GM23338 (cell line): ENCODE data around the gene REEP5. TPM values are rescaled to one million over a fixed set of nuclear protein-coding genes. Genes with fewer than 3 reads are reported as not detected.

ENCODE experiments used
- ATAC-seq: fragments of 200-7000 bp; cut with Tn5 transposase; 3 replicates; pipeline ENCODE4 v1.9.1; 2020
- DNase-seq: peaks from one replicate; pipeline ENCODE4 v3.0.0-alpha.2; 2015; ENCODE audit warnings: low spot score
- H2AFZ ChIP-seq: fragments of 200-600 bp; sonication (generic); 2 replicates; pipeline ENCODE4 v1.8.0; 2016; ENCODE audit warnings: antibody characterized with exemption, mild to moderate bottlenecking, moderate library complexity
- H3F3A ChIP-seq: fragments of 200-600 bp; sonication (generic); replicated peaks from 2 replicates; pipeline ENCODE4 v1.8.0; 2017; ENCODE audit warnings: antibody characterized with exemption, mixed run types, low read depth
- H3K27ac ChIP-seq: fragments of 200-600 bp; sonication (generic); 2 replicates; pipeline ENCODE4 v1.6.1; 2016; ENCODE audit warnings: low read depth
- H3K27me3 ChIP-seq: fragments of 200-600 bp; sonication (generic); 2 replicates; pipeline ENCODE4 v1.8.0; 2016; ENCODE audit warnings: mild to moderate bottlenecking, mixed run types, moderate library complexity; ENCODE audit not compliant: insufficient read depth
- H3K36me3 ChIP-seq: fragments of 200-600 bp; sonication (generic); 2 replicates; pipeline ENCODE4 v1.8.0; 2016; ENCODE audit warnings: mild to moderate bottlenecking; ENCODE audit not compliant: insufficient read depth
- H3K4me1 ChIP-seq: fragments of 200-600 bp; sonication (generic); 2 replicates; pipeline ENCODE4 v1.8.0; 2016; ENCODE audit warnings: mild to moderate bottlenecking, moderate library complexity; ENCODE audit not compliant: insufficient read depth
- H3K4me2 ChIP-seq: fragments of 200-600 bp; sonication (generic); 2 replicates; pipeline ENCODE4 v1.7.1; 2017; ENCODE audit warnings: mixed run types
- H3K4me3 ChIP-seq: fragments of 200-600 bp; sonication (generic); 2 replicates; pipeline ENCODE4 v1.6.1; 2016; ENCODE audit warnings: mixed run types
- H3K79me2 ChIP-seq: fragments of 200-600 bp; sonication (generic); replicated peaks from 2 replicates; pipeline ENCODE4 v1.8.0; 2017; ENCODE audit warnings: mild to moderate bottlenecking; ENCODE audit not compliant: insufficient read depth
- H3K9me2 ChIP-seq: fragments of 200-600 bp; sonication (generic); 2 replicates; pipeline ENCODE4 v1.8.0; 2017; ENCODE audit not compliant: insufficient read depth
- H4K20me1 ChIP-seq: fragments of 200-600 bp; sonication (generic); replicated peaks from 2 replicates; pipeline ENCODE4 v1.8.0; 2017; ENCODE audit warnings: mild to moderate bottlenecking; ENCODE audit not compliant: insufficient read depth
- H3K27ac Mint-ChIP-seq: 2 replicates; pipeline ENCODE4 v1.8.0; 2020; ENCODE audit warnings: inconsistent platforms, mild to moderate bottlenecking, moderate library complexity, mixed read lengths
- H3K27me3 Mint-ChIP-seq: 3 replicates; pipeline ENCODE4 v1.8.0; 2022; ENCODE audit warnings: low read depth, mild to moderate bottlenecking, moderate library complexity, mixed read lengths, inconsistent platforms; ENCODE audit not compliant: insufficient read depth, poor library complexity
- H3K36me3 Mint-ChIP-seq: 3 replicates; pipeline ENCODE4 v1.8.0; 2021; ENCODE audit warnings: low read depth, mild to moderate bottlenecking, inconsistent platforms, moderate library complexity, mixed read lengths
- H3K4me1 Mint-ChIP-seq: 3 replicates; pipeline ENCODE4 v1.8.0; 2020; ENCODE audit warnings: mild to moderate bottlenecking, inconsistent platforms, mixed read lengths
- H3K4me3 Mint-ChIP-seq: 3 replicates; pipeline ENCODE4 v1.8.0; 2021; ENCODE audit warnings: moderate library complexity, mild to moderate bottlenecking, inconsistent platforms, mixed read lengths
- H3K9me3 Mint-ChIP-seq: 3 replicates; pipeline ENCODE4 v1.8.0; 2020; ENCODE audit warnings: moderate library complexity, mild to moderate bottlenecking, inconsistent platforms, mixed read lengths
- REST ChIP-seq: IDR thresholded peaks from one replicate; pipeline ENCODE4 v1.6.1; 2018; ENCODE audit warnings: antibody characterized with exemption; ENCODE audit not compliant: unreplicated experiment
- ZNF114 ChIP-seq: fragments of 250-450 bp; sonication (Bioruptor Pico); IDR thresholded peaks from 2 replicates; pipeline ENCODE4 v1.5.0; 2020; ENCODE audit warnings: mild to moderate bottlenecking, moderate library complexity
- ZNF331 ChIP-seq: fragments of 250-450 bp; sonication (Bioruptor Pico); IDR thresholded peaks from 2 replicates; pipeline ENCODE4 v1.5.0; 2020; ENCODE audit warnings: low read depth, mild to moderate bottlenecking, moderate library complexity
- polyA plus RNA-seq: library from polyadenylated mRNA; unstranded; fragments of >200 nt; fragmentation: Nextera tagmentation; extraction: Ambion mirVana; gene quantifications from 2 replicates; pipeline ENCODE4 v1.2.1, GENCODE V29; 2016
- total RNA-seq: library from RNA; depleted of rRNA; stranded (reverse); fragments of >200 nt; shearing (Covaris generic); gene quantifications from 2 replicates; pipeline ENCODE4 v1.2.3, GENCODE V29; 2014
- TF ChIP-seq, protein P1 (sequence below): fragments of 250-450 bp; sonication (Bioruptor Pico); IDR thresholded peaks from 2 replicates; pipeline ENCODE4 v1.5.0; 2020; ENCODE audit warnings: mild to moderate bottlenecking, moderate library complexity

Gene REEP5
- total and polyA plus RNA-seq, 2 experiments from 2014 or later, result 32.5 to 111 TPM

GRCh38 chr5:112968411-112969106 is 46.5 kb upstream of the REEP5 start (continued):
- TF ChIP-seq, protein P1, sequence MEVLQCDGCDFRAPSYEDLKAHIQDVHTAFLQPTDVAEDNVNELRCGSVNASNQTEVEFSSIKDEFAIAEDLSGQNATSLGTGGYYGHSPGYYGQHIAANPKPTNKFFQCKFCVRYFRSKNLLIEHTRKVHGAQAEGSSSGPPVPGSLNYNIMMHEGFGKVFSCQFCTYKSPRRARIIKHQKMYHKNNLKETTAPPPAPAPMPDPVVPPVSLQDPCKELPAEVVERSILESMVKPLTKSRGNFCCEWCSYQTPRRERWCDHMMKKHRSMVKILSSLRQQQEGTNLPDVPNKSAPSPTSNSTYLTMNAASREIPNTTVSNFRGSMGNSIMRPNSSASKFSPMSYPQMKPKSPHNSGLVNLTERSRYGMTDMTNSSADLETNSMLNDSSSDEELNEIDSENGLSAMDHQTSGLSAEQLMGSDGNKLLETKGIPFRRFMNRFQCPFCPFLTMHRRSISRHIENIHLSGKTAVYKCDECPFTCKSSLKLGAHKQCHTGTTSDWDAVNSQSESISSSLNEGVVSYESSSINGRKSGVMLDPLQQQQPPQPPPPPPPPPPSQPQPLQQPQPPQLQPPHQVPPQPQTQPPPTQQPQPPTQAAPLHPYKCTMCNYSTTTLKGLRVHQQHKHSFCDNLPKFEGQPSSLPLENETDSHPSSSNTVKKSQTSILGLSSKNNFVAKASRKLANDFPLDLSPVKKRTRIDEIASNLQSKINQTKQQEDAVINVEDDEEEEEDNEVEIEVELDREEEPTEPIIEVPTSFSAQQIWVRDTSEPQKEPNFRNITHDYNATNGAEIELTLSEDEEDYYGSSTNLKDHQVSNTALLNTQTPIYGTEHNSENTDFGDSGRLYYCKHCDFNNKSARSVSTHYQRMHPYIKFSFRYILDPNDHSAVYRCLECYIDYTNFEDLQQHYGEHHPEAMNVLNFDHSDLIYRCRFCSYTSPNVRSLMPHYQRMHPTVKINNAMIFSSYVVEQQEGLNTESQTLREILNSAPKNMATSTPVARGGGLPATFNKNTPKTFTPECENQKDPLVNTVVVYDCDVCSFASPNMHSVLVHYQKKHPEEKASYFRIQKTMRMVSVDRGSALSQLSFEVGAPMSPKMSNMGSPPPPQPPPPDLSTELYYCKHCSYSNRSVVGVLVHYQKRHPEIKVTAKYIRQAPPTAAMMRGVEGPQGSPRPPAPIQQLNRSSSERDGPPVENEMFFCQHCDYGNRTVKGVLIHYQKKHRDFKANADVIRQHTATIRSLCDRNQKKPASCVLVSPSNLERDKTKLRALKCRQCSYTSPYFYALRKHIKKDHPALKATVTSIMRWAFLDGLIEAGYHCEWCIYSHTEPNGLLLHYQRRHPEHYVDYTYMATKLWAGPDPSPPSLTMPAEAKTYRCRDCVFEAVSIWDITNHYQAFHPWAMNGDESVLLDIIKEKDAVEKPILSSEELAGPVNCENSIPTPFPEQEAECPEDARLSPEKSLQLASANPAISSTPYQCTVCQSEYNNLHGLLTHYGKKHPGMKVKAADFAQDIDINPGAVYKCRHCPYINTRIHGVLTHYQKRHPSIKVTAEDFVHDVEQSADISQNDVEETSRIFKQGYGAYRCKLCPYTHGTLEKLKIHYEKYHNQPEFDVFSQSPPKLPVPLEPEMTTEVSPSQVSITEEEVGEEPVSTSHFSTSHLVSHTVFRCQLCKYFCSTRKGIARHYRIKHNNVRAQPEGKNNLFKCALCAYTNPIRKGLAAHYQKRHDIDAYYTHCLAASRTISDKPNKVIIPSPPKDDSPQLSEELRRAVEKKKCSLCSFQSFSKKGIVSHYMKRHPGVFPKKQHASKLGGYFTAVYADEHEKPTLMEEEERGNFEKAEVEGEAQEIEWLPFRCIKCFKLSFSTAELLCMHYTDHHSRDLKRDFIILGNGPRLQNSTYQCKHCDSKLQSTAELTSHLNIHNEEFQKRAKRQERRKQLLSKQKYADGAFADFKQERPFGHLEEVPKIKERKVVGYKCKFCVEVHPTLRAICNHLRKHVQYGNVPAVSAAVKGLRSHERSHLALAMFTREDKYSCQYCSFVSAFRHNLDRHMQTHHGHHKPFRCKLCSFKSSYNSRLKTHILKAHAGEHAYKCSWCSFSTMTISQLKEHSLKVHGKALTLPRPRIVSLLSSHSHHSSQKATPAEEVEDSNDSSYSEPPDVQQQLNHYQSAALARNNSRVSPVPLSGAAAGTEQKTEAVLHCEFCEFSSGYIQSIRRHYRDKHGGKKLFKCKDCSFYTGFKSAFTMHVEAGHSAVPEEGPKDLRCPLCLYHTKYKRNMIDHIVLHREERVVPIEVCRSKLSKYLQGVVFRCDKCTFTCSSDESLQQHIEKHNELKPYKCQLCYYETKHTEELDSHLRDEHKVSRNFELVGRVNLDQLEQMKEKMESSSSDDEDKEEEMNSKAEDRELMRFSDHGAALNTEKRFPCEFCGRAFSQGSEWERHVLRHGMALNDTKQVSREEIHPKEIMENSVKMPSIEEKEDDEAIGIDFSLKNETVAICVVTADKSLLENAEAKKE (CRISPR knock-in tag), result no peak
- no peak for TF ChIP-seq ZNF114 (CRISPR knock-in tag)

- no peak for ATAC-seq
- no peaks in the 10 kb centered on the region for H4K20me1 ChIP-seq
- DNase-seq, result no peak
- no peaks in the 10 kb centered on the region for H3K36me3 ChIP-seq
- Mint-ChIP-seq H3K9me3 (no peaks in the 10 kb centered on the region), H3K4me1 (peaks cover 19% of the 10 kb centered on the region), H3K36me3 (no peaks in the 10 kb centered on the region), H3K27ac (no peak overlapping the region), H3K27me3 (no peaks in the 10 kb centered on the region), H3K4me3 (no peak overlapping the region)
- H2AFZ ChIP-seq, result no peak overlapping the region
- no peak overlapping the region for H3K4me3 ChIP-seq
- no peaks in the 10 kb centered on the region for H3K79me2 ChIP-seq
- peaks cover 12% of the 10 kb centered on the region for H3K4me1 ChIP-seq
- 0 out of 2 replicates have a peak, but pooled peaks cover 3% of the 10 kb centered on the region for H3K9me2 ChIP-seq
- no peaks in the 10 kb centered on the region for H3K27me3 ChIP-seq
- H3F3A ChIP-seq, result no peaks in the 10 kb centered on the region
- H3K27ac ChIP-seq, result no peak overlapping the region
- H3K4me2 ChIP-seq, result no peak overlapping the region
- TF ChIP-seq REST (no peak), ZNF331 (CRISPR knock-in tag) (no peak)
- TF ChIP-seq, protein P1 (CRISPR knock-in tag), result no peak
Observed at GRCh38 chr5:112967520-112968083, 45.6 kb upstream of the REEP5 start.
